ENCODE data around the gene GPR156. TPM values are rescaled to one million over a fixed set of nuclear protein-coding genes. Genes with fewer than 3 reads are reported as not detected.
A peak's percentile ranks its signal among the peaks of the same experiment; 100 is the strongest.

The GPR156 gene
- total RNA-seq, 1 donor from 2014 or later = 1.5 TPM

DNA sequence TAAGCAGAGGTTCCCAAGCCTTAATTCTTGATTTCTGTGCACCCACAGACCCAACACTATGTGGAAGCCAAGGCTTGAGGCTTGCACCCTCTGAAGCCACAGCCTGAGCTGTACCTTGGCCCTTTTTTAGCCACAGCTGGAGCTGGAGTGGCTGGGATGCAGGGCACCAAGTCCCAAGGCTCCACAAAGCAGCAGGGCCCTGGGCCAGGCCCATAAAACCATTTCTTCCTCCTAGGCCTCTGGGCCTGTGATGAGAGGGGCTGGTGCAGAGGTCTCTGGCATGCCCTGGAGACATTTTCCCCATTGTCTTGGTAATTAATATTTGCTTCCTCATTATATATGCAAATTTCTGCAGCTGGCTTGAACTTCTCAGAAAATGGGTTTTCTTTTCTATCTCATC is 129.9 kb downstream of the GPR156 start:
- Mint-ChIP-seq H3K4me1 (ENCODE audit: unreplicated experiment) (peaks cover 10% of the 10 kb centered on the region), H3K36me3 (peaks cover 4% of the 10 kb centered on the region), H3K4me3 (no peak overlapping the region), H3K9me3 (peaks cover 21% of the 10 kb centered on the region), H3K27ac (no peak overlapping the region), H3K27me3 (no peaks in the 10 kb centered on the region)
- no peak for DNase-seq (ENCODE audit: extremely low spot score, unreplicated experiment)
- TF ChIP-seq, protein P1, sequence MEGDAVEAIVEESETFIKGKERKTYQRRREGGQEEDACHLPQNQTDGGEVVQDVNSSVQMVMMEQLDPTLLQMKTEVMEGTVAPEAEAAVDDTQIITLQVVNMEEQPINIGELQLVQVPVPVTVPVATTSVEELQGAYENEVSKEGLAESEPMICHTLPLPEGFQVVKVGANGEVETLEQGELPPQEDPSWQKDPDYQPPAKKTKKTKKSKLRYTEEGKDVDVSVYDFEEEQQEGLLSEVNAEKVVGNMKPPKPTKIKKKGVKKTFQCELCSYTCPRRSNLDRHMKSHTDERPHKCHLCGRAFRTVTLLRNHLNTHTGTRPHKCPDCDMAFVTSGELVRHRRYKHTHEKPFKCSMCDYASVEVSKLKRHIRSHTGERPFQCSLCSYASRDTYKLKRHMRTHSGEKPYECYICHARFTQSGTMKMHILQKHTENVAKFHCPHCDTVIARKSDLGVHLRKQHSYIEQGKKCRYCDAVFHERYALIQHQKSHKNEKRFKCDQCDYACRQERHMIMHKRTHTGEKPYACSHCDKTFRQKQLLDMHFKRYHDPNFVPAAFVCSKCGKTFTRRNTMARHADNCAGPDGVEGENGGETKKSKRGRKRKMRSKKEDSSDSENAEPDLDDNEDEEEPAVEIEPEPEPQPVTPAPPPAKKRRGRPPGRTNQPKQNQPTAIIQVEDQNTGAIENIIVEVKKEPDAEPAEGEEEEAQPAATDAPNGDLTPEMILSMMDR (conservative IDR thresholded peaks at IDR 0.05) = no peak

DNA sequence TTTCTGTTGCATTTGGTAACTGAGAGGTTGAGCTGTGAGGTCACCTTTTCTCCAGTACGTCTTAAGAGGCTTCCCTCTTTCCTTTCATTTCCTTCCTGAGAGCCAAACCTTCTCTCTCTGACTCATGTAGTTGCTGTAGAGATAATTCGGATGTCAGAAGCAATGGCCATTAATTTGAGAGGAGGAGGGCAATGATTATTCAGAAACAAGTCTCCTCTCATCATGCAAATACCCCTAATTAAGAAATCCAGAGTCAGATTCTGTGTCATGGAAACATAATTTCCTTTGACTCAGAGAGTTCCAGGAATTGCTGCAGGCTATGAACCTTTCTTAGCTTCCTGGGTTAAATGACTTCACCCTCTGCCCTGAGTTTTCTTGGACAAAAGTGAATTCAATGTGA is 131.7 kb downstream of the GPR156 start:
- no peaks in the 10 kb centered on the region for H3K27me3 Mint-ChIP-seq
- peak overlapping the region; percentile 67 for H3K27ac Mint-ChIP-seq
- H3K36me3 Mint-ChIP-seq = peaks cover 4% of the 10 kb centered on the region
- DNase-seq (ENCODE audit: extremely low spot score, unreplicated experiment) = no peak
- TF ChIP-seq, protein P1 (conservative IDR thresholded peaks at IDR 0.05) = no peak
- H3K4me1 Mint-ChIP-seq (ENCODE audit: unreplicated experiment) = peaks cover 6% of the 10 kb centered on the region
- H3K4me3 Mint-ChIP-seq = no peak overlapping the region
- peaks cover 21% of the 10 kb centered on the region for H3K9me3 Mint-ChIP-seq

DNA sequence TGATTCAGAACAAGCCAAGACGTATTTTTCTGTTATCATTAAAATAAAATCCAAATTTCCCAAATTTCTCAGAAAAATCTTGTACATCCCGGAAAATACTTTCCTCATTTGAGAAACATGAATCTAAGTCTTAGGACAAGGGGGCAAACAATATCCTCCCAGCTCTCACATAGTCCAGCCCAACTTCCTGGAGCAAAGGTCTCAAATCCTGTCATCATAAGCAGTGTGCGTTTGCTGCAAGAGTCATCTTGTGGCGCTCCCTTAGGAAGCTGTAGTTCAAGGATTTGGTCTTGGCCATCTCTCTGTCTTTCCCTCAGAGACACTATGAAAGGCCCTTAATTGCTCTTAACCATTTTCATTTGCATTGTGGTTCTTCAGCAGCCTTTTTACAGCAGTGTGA is 133.2 kb downstream of the GPR156 start:
- TF ChIP-seq, protein P1 (conservative IDR thresholded peaks at IDR 0.05) = no peak
- H3K4me1 Mint-ChIP-seq (ENCODE audit: unreplicated experiment) = peaks cover 10% of the 10 kb centered on the region
- DNase-seq (ENCODE audit: extremely low spot score, unreplicated experiment) = no peak
- H3K9me3 Mint-ChIP-seq = peaks cover 16% of the 10 kb centered on the region
- no peak overlapping the region for H3K4me3 Mint-ChIP-seq
- H3K36me3 Mint-ChIP-seq = peaks cover 4% of the 10 kb centered on the region
- no peaks in the 10 kb centered on the region for H3K27me3 Mint-ChIP-seq
- H3K27ac Mint-ChIP-seq = no peak overlapping the region

DNA sequence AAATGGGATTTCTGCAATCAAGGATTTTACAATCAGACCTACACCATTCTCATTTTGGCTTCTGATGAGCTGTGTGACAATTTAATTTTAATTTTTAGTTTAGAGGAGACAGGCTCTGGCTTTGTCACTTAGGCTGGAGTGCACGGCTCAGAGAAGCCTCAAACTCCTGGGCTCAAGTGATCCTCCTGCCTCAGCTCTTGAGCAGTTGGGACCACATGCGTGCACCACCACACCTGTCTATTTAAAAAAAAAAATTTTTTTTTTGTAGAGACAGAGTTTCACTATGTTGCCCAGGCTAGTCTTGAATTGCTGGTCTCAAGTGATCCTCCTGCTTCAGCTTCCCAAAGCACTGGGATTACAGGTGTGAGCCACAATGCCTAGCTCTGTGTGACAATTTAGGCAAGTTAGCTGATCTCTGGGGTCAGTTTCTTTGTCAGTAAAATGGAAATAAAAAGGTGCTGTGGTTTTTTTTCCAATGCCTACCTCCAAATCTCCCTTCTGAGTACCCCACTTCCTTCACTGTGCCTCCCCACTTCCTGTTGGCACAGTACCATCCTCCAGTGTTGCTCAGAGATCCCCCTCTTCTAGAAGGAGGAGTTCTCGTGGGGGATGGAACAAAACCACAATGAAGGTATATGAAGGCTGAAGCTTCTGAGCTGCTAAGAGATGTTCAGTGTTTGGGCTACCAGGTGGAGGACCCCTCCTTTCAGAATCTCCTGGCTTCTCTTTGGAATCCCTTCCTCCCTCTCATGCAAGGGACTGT is 136.7 kb downstream of the GPR156 start:
- DNase-seq (ENCODE audit: extremely low spot score, unreplicated experiment) = no peak
- H3K27me3 Mint-ChIP-seq = no peaks in the 10 kb centered on the region
- H3K4me3 Mint-ChIP-seq = peak overlapping the region; percentile 34
- peak overlapping the region; percentile 65 for H3K27ac Mint-ChIP-seq
- no peaks in the 10 kb centered on the region for H3K36me3 Mint-ChIP-seq
- H3K9me3 Mint-ChIP-seq = peaks cover 6% of the 10 kb centered on the region
- TF ChIP-seq, protein P1 (conservative IDR thresholded peaks at IDR 0.05) = no peak
- peaks cover 19% of the 10 kb centered on the region for H3K4me1 Mint-ChIP-seq (ENCODE audit: unreplicated experiment)

DNA sequence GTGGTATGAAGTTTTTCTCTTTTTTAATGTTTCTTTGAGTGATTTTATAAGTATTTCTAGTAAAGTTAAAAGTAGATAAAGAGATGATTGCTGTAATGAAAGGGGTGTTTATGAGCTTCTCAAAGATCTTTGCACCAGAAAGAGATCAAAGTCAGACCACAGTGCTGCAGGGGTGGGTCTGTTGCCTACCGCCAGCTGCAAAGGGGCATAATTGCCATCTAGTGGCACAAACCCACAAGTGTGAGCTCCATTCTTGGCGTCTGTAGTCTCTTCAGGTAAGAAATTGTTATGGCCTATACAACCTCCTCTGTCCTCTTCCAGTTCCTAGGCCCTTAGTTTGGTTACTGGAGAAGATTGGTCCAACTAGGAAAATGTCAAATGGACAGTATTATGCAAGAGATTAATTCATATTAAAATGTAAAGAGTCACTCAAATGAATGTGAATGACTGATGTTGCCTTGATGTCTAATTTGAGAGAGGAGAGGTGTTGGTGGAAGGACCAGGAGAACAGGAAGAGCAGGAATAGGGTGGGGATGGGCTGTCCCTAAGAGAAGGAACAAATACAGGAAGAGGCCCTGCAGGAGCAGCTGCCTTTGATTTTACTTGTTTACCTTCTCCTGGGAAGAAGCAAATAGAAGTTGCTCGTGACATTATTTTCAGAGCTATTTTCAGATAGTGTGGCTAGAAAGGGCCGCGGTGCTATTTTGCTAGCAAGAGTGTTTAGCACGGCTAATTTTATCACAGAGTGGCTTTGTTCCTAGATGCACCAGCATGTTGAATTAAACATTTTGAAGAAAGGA is 137.8 kb downstream of the GPR156 start:
- Mint-ChIP-seq H3K27ac (peak overlapping the region; percentile 65), H3K4me3 (peak overlapping the region; percentile 34), H3K4me1 (ENCODE audit: unreplicated experiment) (peaks cover 19% of the 10 kb centered on the region), H3K27me3 (no peaks in the 10 kb centered on the region), H3K36me3 (no peaks in the 10 kb centered on the region), H3K9me3 (peaks cover 6% of the 10 kb centered on the region)
- DNase-seq (ENCODE audit: extremely low spot score, unreplicated experiment) = no peak
- TF ChIP-seq, protein P1 (conservative IDR thresholded peaks at IDR 0.05) = no peak

All from type B pancreatic cell (in vitro differentiated cells).